ENCODE measurements around the gene NARF.
"Not testable (repeated sequence)": the region's sequence is repeated elsewhere in the genome, so short reads cannot be mapped to it uniquely, and the experiment has no call there.

DNA sequence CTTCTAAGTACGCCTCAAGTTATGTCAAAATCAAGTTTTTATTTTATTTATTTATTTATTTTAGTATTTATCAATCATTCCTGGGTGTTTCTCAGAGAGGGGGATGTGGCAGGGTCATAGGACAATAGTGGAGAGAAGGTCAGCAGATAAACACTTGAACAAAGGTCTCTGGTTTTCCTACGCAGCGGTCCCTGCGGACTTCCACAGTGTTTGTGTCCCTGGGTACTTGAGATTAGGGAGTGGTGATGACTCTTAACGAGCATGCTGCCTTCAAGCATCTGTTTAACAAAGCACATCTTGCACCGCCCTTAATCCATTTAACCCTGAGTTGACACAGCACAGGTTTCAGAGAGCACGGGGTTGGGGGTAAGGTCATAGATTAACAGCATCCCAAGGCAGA, 5.4 kb upstream of the NARF start:
- TF ChIP-seq, protein P1, sequence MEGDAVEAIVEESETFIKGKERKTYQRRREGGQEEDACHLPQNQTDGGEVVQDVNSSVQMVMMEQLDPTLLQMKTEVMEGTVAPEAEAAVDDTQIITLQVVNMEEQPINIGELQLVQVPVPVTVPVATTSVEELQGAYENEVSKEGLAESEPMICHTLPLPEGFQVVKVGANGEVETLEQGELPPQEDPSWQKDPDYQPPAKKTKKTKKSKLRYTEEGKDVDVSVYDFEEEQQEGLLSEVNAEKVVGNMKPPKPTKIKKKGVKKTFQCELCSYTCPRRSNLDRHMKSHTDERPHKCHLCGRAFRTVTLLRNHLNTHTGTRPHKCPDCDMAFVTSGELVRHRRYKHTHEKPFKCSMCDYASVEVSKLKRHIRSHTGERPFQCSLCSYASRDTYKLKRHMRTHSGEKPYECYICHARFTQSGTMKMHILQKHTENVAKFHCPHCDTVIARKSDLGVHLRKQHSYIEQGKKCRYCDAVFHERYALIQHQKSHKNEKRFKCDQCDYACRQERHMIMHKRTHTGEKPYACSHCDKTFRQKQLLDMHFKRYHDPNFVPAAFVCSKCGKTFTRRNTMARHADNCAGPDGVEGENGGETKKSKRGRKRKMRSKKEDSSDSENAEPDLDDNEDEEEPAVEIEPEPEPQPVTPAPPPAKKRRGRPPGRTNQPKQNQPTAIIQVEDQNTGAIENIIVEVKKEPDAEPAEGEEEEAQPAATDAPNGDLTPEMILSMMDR (conservative IDR thresholded peaks at IDR 0.05; ENCODE audit: low read length): not testable (repeated sequence)
- TF ChIP-seq EZH2phosphoT487 (IDR thresholded peaks at IDR 0.05; ENCODE audit: borderline replicate concordance, low read depth, low read length): not testable (repeated sequence)
